IPS-20b (cell line): ENCODE results near the gene DNAH5.

Experiments
- H3K27ac ChIP-seq: one replicate; pipeline ENCODE4 v1.5.1; 2013; ENCODE audit warnings: low read length
- H3K27me3 ChIP-seq: 2 replicates; pipeline ENCODE4 v1.6.1; 2013; ENCODE audit warnings: mild to moderate bottlenecking, low read length, inconsistent platforms; ENCODE audit not compliant: insufficient read depth
- H3K36me3 ChIP-seq: 2 replicates; pipeline ENCODE4 v1.6.1; 2013; ENCODE audit warnings: low read depth, mild to moderate bottlenecking, inconsistent platforms, low read length, moderate library complexity; ENCODE audit not compliant: insufficient read depth
- H3K4me1 ChIP-seq: 2 replicates; pipeline ENCODE4 v1.6.1; 2013; ENCODE audit warnings: mild to moderate bottlenecking, control low read depth, inconsistent platforms, low read length, moderate library complexity; ENCODE audit not compliant: insufficient read depth
- H3K4me3 ChIP-seq: 2 replicates; pipeline ENCODE4 v1.5.1; 2013; ENCODE audit warnings: mild to moderate bottlenecking, low read length, inconsistent platforms
- H3K9ac ChIP-seq: 2 replicates; pipeline ENCODE4 v1.6.1; 2013; ENCODE audit warnings: low read depth, mild to moderate bottlenecking, inconsistent platforms, low read length, moderate library complexity
- H3K9me3 ChIP-seq: 2 replicates; pipeline ENCODE4 v1.6.1; 2013; ENCODE audit warnings: mild to moderate bottlenecking, low read depth, low read length, inconsistent platforms; ENCODE audit not compliant: insufficient read depth

The DNAH5 gene

GRCh38 chr5:13749766-13750165 is 194.7 kb downstream of the DNAH5 start:
- H3K27ac ChIP-seq, result no peak overlapping the region
- no peaks in the 10 kb centered on the region for H3K36me3 ChIP-seq
- peaks cover 8% of the 10 kb centered on the region; the same call in 1 of the 2 replicates for H3K4me1 ChIP-seq
- no peaks in the 10 kb centered on the region for H3K9me3 ChIP-seq
- no peak overlapping the region for H3K9ac ChIP-seq
- no peaks in the 10 kb centered on the region for H3K27me3 ChIP-seq
- no peak overlapping the region for H3K4me3 ChIP-seq

DNA sequence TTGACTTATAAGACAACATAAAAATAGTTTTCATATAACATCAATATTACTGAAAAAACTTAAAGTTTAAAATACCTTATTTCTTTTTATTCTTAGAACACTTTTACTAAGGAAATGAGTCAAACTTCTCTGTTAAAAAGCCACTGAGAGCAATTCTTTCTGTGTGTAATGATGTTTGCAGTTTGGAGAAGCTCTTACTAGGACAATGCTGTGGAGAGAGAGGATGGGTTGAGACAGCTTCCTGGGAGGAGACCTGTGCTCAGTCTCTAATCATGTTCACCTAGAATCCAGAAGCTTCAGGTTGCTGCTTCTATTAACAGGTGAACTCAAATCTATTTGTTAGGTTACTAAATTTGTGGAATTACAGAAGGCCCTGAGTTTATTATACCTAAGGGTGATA is 198.5 kb downstream of the DNAH5 start:
- Histone ChIP-seq H3K9ac (no peak overlapping the region), H3K27ac (no peak overlapping the region), H3K36me3 (no peaks in the 10 kb centered on the region), H3K27me3 (no peaks in the 10 kb centered on the region), H3K9me3 (no peaks in the 10 kb centered on the region), H3K4me1 (peaks cover 8% of the 10 kb centered on the region; the same call in 1 of the 2 replicates), H3K4me3 (no peak overlapping the region)

- no peaks in the 10 kb centered on the region for H3K9me3 ChIP-seq
- H3K36me3 ChIP-seq, result no peaks in the 10 kb centered on the region
- no peak overlapping the region for H3K9ac ChIP-seq
- H3K4me1 ChIP-seq, result peaks cover 8% of the 10 kb centered on the region; the same call in 1 of the 2 replicates
- H3K27me3 ChIP-seq, result no peaks in the 10 kb centered on the region
- no peak overlapping the region for H3K4me3 ChIP-seq
- no peak overlapping the region for H3K27ac ChIP-seq
Measured at GRCh38 chr5:13745508-13745907, 199.0 kb downstream of the DNAH5 start.

- Histone ChIP-seq H3K27me3 (no peaks in the 10 kb centered on the region), H3K27ac (no peak overlapping the region), H3K36me3 (no peaks in the 10 kb centered on the region), H3K4me3 (no peak overlapping the region), H3K9me3 (no peaks in the 10 kb centered on the region), H3K4me1 (peaks cover 5% of the 10 kb centered on the region; the same call in 1 of the 2 replicates), H3K9ac (no peak overlapping the region)
Measured at GRCh38 chr5:13740471-13740870, 204.0 kb downstream of the DNAH5 start.

GRCh38 chr5:13739479-13739878 is 205.0 kb downstream of the DNAH5 start:
- no peak overlapping the region for H3K27ac ChIP-seq
- H3K4me1 ChIP-seq, result no peaks in the 10 kb centered on the region
- H3K9ac ChIP-seq, result no peak overlapping the region
- no peaks in the 10 kb centered on the region for H3K27me3 ChIP-seq
- H3K4me3 ChIP-seq, result no peak overlapping the region
- no peaks in the 10 kb centered on the region for H3K36me3 ChIP-seq
- H3K9me3 ChIP-seq, result no peaks in the 10 kb centered on the region

GRCh38 chr5:13735691-13736090 is 208.8 kb downstream of the DNAH5 start:
- Histone ChIP-seq H3K9ac (no peak overlapping the region), H3K4me3 (no peak overlapping the region), H3K4me1 (no peaks in the 10 kb centered on the region), H3K27ac (no peak overlapping the region), H3K27me3 (no peaks in the 10 kb centered on the region), H3K9me3 (no peaks in the 10 kb centered on the region), H3K36me3 (no peaks in the 10 kb centered on the region)

DNA sequence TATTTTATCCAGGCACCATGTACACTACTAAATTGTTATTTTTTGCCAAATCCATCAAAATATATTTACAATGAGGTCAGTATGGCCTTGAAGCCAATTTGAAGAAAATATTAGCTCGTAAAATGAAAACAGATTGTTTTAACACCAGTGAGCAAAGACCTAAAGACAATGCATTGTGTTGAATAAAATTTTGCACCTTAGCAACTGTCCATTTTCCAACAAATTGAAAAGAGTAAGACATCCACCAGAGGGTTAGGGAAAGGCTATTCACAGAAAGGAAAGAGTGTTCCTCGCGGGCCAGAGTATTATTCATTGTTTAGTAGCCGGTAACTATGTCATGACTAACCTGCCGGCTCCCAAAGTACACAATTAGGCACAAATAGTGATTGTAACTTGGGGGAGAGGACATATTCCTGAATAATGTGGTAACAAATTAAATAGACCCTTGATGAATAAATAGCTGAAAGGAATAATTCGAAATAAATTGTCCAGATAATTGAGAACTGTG is 213.3 kb downstream of the DNAH5 start:
- Histone ChIP-seq H3K27ac (no peak overlapping the region), H3K4me1 (no peaks in the 10 kb centered on the region), H3K4me3 (no peak overlapping the region), H3K9me3 (no peaks in the 10 kb centered on the region), H3K36me3 (no peaks in the 10 kb centered on the region), H3K27me3 (no peaks in the 10 kb centered on the region), H3K9ac (no peak overlapping the region)

DNA sequence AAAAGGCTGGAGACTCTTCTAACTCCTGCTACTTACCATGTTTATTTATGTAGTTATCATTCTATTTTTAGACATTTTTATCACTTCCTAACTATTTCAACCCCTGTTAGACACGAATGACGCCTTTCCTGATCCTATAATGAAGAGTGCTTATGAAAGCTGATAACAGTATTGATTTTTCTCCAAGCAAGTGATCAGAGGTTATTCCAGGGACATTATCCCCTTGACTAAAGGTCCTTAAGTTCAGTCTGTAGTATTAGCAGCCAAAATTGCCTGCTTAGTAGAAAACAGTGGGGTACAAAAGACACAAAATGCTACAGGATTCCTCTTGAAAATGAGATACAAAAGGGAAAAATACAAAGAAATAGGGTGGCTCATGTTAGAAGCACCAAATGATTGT is 235.6 kb downstream of the DNAH5 start:
- H3K4me1 ChIP-seq, result no peaks in the 10 kb centered on the region
- H3K9me3 ChIP-seq, result no peaks in the 10 kb centered on the region
- H3K4me3 ChIP-seq, result no peak overlapping the region

DNA sequence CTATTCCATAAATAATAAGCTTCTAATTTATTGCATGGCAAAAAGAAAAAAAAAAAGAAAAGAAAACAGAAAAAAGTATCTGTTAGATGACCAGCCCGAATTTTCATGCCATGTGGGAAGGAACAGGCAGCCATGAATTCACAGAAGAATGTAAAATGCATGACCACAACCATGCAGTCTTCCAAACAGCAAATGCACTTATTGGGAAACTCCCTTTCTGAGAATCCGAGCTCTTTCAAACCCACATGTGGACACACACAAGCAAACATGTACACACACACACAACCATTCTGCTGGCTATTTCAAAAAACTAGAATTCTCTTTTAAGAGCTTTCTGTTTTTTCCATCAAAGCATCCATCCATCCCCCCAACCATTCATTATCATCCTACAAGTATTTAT is 236.1 kb downstream of the DNAH5 start:
- H3K9ac ChIP-seq, result no peak overlapping the region
- no peaks in the 10 kb centered on the region for H3K4me1 ChIP-seq
- no peaks in the 10 kb centered on the region for H3K9me3 ChIP-seq
- H3K27ac ChIP-seq, result no peak overlapping the region
- H3K27me3 ChIP-seq, result no peaks in the 10 kb centered on the region
- H3K4me3 ChIP-seq, result no peak overlapping the region
- no peaks in the 10 kb centered on the region for H3K36me3 ChIP-seq

More for the DNA sequence above, 235.6 kb downstream of the DNAH5 start:
- Histone ChIP-seq H3K36me3 (no peaks in the 10 kb centered on the region), H3K27ac (no peak overlapping the region), H3K27me3 (no peaks in the 10 kb centered on the region), H3K9ac (no peak overlapping the region)

- Histone ChIP-seq H3K27ac (no peak overlapping the region), H3K4me3 (no peak overlapping the region), H3K9ac (no peak overlapping the region), H3K36me3 (no peaks in the 10 kb centered on the region), H3K27me3 (no peaks in the 10 kb centered on the region), H3K9me3 (no peaks in the 10 kb centered on the region), H3K4me1 (no peaks in the 10 kb centered on the region)
Measured at GRCh38 chr5:13704396-13704795, 240.1 kb downstream of the DNAH5 start.

DNA sequence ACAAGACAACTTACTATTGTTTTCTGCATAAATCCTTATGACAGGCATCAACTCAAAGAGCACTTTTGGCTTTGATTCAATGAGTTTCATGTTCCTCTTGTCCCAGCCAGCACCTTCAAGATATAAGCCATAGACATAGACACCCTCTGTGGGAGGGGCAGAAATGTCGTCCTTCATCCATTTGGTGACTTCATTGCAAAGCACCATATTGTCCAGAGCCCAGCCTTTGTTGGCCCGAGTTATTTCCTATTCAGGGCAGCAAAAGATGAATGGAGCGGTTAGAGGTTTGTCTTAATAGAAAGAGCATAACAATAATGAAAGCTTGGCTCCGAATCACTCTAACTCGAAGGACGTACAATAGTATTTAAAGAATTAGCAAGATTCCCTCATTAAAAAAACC is 243.9 kb downstream of the DNAH5 start:
- Histone ChIP-seq H3K4me1 (no peaks in the 10 kb centered on the region), H3K9ac (no peak overlapping the region), H3K27ac (no peak overlapping the region), H3K9me3 (peaks cover 2% of the 10 kb centered on the region; the same call in 1 of the 2 replicates), H3K27me3 (no peaks in the 10 kb centered on the region), H3K4me3 (no peak overlapping the region), H3K36me3 (no peaks in the 10 kb centered on the region)

- no peak overlapping the region for H3K27ac ChIP-seq
- no peaks in the 10 kb centered on the region for H3K27me3 ChIP-seq
- H3K9ac ChIP-seq, result no peak overlapping the region
- H3K9me3 ChIP-seq, result peaks cover 2% of the 10 kb centered on the region; the same call in 1 of the 2 replicates
- no peaks in the 10 kb centered on the region for H3K36me3 ChIP-seq
- no peaks in the 10 kb centered on the region for H3K4me1 ChIP-seq
- no peak overlapping the region for H3K4me3 ChIP-seq
Measured at GRCh38 chr5:13698885-13699284, 245.6 kb downstream of the DNAH5 start.
